Subcutaneous adipose tissue (tissue), 4 donors: ENCODE measurements around the gene TSSK6. TPM values are rescaled to one million over a fixed set of nuclear protein-coding genes. Genes with fewer than 3 reads are reported as not detected.

Experiments
- CTCF ChIP-seq: fragments of 450-650 bp; IDR thresholded peaks from one replicate; pipeline ENCODE4 v1.5.1; 2016; ENCODE audit warnings: low read depth, mild to moderate bottlenecking, control low read depth, antibody characterized with exemption, moderate library complexity
- total RNA-seq, 4 donors: library from RNA; depleted of rRNA; stranded (reverse); fragments of >200 nt; gene quantifications; one replicate each; pipeline ENCODE4 v1.1.0, GENCODE V29; 2016

TSSK6 gene
- total RNA-seq, 4 donors from 2014 or later: 0.57 to 2.2 (median 1.3) TPM

- TF ChIP-seq CTCF: no peak
These were observed 23.2 kb downstream of the TSSK6 start for GRCh38 chr19:19492026-19492610.

GRCh38 chr19:19491321-19492025 lies 23.9 kb downstream of the TSSK6 start:
- TF ChIP-seq CTCF: no peak

- TF ChIP-seq CTCF: no peak
These were observed 25.0 kb downstream of the TSSK6 start for GRCh38 chr19:19490214-19490968.

DNA sequence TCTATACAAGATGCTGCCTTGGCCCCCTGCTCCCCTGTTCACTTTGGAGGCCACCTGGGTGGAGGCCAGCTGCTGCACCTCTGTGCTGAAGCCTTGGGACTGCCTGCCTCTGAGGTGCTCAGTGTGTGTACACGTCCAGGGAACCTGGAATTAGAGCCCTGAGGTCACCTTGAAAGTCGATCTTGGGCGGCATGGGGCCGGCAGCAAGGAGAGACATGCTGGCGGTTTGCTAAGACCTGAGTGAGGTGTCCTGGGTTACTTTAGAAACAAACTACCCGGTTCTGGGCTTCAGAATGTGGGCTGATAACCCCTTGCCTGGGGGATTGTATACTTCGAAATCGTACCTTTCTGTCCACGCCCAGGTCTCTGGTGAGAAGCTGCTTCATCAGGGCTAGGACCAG lies 25.5 kb downstream of the TSSK6 start:
- no peak for TF ChIP-seq CTCF

DNA sequence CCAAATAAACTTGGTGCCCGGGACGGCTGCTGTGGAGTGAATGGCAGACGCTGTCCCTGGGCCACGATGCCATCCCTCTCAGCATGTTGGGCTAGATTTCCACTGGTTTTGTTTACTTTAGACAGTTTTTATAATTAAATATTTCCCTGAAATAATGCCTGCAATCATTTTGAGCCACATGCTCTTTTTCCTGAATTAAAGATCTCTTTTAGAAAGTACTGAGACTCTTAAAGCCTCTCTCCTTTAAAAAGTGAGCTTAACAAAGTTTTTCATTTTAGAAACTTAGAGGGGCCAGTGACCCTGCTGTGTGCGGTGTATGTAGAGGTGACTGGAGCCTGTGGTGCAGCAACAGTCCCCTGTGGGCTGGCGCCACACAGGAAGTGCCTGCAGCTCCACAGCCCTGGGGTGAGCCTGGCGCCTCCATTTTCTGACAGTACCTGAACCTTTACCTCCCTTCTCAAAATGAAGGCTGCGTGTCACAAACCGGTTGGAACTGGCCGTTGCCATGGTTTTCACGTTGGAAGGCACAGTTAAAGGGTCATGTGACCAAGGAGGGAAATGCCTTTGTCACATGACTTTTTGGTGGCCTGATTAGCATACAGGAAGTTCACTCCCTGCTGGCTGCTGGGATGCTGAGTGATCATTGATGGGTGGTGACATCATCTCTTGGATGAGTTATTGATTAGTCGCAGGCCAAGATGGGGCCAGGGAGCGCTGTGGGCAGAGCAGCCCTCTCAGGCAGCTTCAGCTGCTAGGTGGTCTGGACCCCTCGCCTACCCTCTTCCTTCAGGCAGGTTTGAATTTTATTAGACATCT lies 26.3 kb downstream of the TSSK6 start:
- no peak for TF ChIP-seq CTCF

DNA sequence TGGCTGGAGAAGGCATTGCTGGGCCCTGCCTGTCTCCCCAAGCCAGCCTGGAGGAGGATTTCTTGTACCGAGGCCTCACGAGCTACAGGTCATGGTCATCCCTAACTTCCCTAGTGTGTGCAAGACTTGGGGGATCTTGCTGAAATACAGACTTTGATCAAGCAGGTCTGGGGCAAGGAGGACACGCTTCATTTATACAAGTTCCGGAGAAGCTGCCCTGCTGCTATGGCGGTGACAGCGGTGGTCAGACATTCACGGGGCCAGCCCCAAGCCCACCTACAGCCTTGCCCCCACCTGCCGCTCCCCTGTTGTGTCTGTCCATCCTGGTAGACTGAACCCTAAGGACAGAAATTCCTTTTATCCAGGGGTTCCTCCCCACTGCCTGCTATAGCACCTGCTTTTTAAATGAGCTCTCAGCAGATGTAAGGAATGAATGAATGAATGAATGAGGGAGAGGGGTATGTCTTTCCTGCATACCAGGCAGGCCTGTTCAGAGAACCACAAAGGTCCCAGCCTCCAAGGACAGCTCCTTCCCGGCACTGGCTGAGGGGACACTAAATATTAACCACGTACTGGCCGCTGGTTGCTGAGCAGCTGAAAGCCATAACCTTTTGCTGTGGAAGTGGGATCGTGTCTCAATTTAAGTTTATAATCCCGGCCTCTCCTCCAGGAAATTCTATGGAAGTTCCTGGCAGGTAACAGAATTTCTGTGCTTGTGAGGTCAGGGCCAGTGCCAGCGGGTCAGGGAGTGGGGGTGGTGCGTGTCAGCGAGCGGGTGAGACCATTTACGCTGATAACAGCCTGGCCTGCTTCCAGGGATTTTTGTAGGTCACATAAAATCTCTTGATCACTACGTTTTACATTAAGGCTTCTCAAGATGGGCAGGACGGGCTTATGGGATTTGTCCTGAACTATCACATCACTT lies 27.1 kb downstream of the TSSK6 start:
- no peak for TF ChIP-seq CTCF
